HG03457 (cell line): ENCODE data around the gene HMGCL.
"Not testable (repeated sequence)": the region's sequence is repeated elsewhere in the genome, so short reads cannot be mapped to it uniquely, and the experiment has no call there.

ENCODE experiments used
- ATAC-seq: cut with Tn5 transposase; IDR thresholded peaks from one replicate; pipeline ENCODE4 v1.9.1; 2021; ENCODE audit warnings: moderate number of reproducible peaks; ENCODE audit not compliant: unreplicated experiment

The HMGCL gene

DNA sequence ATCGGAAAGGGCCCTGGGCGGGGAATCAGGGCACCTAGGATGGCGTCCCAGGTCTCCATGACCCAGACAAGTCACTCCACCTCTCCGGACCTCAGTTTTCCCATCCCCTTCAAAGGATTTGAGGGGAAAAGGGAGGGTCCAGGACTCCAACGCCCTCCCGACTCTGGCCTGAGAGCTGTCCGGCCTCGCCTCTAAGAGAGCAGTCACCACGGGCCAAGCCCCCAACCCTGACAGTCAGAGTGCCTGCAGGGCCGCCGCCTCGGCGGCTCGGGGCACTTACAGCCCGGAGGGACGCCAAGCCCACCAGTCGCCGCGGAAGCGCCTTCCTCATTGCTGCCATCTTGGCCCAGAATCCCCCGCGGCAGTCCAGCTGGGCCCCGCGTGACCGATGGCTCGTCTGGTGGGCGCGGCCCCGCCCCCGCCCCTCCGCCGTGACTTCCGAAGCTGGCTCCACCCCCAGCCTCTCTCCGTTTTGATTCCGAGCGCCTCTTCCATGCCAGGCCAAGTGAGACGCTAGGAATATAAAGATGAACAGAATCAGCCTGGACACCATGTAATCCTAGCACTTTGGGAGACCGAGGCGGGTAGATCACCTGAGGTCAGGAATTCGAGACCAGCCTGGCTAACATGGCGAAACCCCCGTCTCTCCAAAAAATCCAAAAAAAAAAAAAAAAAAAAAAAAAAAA is at the start of gene HMGCL:
HMGCL (minus strand) TSS at position 354 of the 686 bp plus-strand sequence; CDS start at position 340, 14 bp downstream.
- ATAC-seq = peak; percentile 66

- ATAC-seq = no peak
Observed at GRCh38 chr1:23872421-23872820, 47.2 kb upstream of the HMGCL start.

DNA sequence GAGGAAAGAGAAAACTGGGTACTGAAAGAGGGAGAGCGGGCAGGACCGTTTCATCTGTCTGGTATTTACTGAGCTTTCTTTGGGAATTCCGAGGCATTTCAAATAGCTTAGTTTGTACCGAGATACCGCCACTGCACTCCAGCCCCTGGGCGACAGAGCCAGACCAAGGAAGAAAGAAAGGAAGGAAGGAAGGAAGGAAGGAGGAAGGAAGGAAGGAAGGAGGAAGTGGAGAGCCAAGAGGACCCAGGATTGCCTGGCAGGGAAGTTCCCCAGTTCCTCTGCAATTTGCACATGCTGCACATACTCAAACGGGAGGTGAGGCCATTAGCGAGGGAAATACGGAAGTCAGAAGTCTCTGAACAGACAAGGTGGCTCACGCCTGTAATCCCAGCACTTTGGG is 43.8 kb upstream of the HMGCL start:
- ATAC-seq = no peak

GRCh38 chr1:23868557-23869016 is 43.4 kb upstream of the HMGCL start:
- no peak for ATAC-seq

- peak; percentile 82 for ATAC-seq
Observed at GRCh38 chr1:23867895-23868556, 42.8 kb upstream of the HMGCL start, which contains the start of gene FUCA1. TSS of gene FUCA1 (minus strand) at chr1:23868290. CDS start at chr1:23868286, 4 bp downstream.

- no peak for ATAC-seq
Observed at GRCh38 chr1:23867542-23867894, 42.3 kb upstream of the HMGCL start.

GRCh38 chr1:23865543-23865930 is 40.3 kb upstream of the HMGCL start:
- no peak for ATAC-seq

DNA sequence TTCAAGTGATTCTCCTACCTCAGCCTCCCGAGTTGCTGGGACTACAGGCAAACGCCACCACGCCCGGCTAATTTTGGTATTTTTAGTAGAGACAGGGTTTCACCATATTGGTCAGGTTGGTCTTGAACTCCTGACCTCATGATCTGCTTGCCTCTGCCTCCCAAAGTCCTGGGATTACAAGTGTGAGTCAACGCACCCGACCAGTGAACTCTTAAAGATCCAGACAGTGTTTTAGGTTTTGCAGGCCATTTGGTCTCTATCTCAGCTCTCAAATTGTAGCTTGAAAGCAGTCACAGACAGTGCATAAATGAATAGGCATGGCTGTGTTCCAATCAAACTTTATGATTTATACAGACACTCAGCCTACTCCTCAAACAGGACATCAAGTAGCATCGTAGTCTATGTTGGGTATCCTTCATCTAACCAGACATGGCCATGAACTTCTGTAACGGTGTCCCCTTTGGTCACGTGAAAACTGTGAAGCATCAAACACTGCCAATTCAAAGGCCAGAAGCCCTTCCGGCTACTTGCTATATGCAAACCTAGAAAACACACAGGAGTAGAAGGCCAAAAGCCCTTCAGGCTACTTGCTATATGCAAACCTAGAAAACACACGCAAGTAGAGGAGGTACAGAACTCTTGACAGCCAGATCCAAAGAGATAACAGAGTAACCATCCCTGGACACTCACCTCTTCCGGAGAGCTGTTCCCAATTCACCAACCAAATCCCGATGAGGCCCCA is 39.7 kb upstream of the HMGCL start:
- ATAC-seq = no peak

GRCh38 chr1:23862640-23863039 is 37.4 kb upstream of the HMGCL start:
- ATAC-seq = no peak

GRCh38 chr1:23854568-23854967 is 29.3 kb upstream of the HMGCL start:
- no peak for ATAC-seq

- not testable (repeated sequence) for ATAC-seq
Observed at GRCh38 chr1:23853124-23853523, 27.9 kb upstream of the HMGCL start.

GRCh38 chr1:23851406-23851805 is 26.2 kb upstream of the HMGCL start:
- ATAC-seq = not testable (repeated sequence)

GRCh38 chr1:23848673-23849616 is 23.7 kb upstream of the HMGCL start:
- no peak for ATAC-seq

GRCh38 chr1:23847482-23848095 is 22.4 kb upstream of the HMGCL start:
- ATAC-seq = not testable (repeated sequence)

GRCh38 chr1:23845163-23845562 is 19.9 kb upstream of the HMGCL start:
- ATAC-seq = no peak

DNA sequence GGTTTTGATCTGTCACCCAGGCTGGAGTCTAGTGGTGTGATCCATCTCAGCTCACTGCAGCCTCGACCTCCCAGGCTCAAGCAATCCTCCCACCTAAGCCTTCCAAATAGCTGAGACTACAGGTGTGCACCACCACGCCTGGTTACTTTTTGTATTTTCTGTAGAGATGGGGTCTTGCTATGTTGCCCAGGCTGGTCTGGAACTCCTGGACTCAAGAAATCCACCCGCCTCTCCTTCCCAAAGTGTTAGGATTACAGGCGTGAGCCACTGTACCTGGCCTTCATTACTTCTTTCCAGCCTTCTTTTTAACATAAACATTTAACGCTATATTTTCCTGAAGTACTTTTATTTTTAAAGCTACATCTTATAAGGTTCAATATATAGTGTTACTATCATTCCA is 18.4 kb upstream of the HMGCL start:
- ATAC-seq = no peak

DNA sequence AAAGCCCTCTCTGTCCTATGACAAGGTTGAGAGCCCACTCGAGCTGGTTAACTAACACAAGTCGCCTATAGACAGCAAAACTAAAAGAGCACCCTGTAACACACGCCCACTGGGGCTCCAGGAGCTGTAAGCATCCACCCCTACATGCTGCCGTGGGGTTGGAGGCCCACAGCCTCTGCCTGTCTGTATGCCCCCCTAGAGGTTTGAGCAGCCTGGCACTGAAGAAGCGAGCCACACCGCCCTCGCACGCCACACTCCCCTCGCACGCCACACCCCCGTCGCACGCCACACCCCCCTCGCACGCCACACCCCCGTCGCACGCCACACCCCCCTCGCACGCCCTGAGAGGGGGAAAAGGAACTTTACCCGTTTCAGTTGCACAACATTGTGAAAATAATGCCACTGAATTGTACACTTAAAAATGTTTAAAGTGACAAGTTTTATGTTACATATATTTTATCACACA is 13.2 kb upstream of the HMGCL start:
- ATAC-seq = no peak

DNA sequence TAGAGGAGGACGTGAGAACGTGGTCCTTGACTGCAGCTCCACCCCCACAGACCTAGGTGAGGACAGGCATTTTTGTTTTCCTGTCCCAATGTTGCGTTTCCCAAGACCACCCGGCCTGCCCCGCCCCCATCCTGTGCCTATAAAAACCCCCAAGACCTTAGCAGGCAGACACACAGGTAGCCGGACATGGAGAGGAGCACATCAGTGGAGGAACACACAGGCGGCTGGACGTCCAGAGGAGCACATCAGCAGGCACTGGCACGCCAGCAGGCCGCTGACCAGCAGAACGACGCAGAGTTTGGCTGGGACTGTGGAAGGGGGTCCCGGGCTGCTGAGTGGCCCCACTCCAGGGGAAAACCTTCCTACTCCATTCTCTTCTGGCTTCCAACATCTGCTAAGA is 12.7 kb upstream of the HMGCL start:
- ATAC-seq = no peak

GRCh38 chr1:23836037-23836436 is 10.8 kb upstream of the HMGCL start:
- no peak for ATAC-seq

GRCh38 chr1:23834156-23834555 is 8.9 kb upstream of the HMGCL start:
- not testable (repeated sequence) for ATAC-seq
